GM19351 (cell line): ENCODE results near the gene PPRC1.

Experiments used
- ATAC-seq: cut with Tn5 transposase; IDR thresholded peaks from one replicate; pipeline ENCODE4 v1.9.1; 2021; ENCODE audit warnings: mild to moderate bottlenecking, moderate library complexity; ENCODE audit not compliant: unreplicated experiment

Gene PPRC1

DNA sequence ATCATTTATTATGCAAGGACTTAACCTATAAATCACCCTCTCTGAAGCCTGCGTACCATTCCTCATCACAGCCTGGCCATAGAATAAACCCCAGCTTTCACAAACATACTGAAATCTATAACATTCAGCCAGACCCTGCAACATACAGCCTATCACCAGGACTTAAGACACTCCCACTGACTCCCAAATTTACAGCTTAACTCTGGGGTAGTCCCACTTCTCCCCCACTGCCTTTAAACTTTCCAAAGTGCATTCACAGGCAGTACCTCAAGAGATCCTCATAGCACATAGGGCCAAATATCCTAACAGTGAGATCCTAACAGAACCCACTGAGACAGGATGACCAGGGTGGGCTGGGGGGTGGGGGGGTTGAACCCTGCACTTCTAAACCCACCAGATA, 16.2 kb upstream of the PPRC1 start:
- ATAC-seq, result no peak

- no peak for ATAC-seq
Observed at GRCh38 chr10:102117391-102118159, 15.3 kb upstream of the PPRC1 start.

DNA sequence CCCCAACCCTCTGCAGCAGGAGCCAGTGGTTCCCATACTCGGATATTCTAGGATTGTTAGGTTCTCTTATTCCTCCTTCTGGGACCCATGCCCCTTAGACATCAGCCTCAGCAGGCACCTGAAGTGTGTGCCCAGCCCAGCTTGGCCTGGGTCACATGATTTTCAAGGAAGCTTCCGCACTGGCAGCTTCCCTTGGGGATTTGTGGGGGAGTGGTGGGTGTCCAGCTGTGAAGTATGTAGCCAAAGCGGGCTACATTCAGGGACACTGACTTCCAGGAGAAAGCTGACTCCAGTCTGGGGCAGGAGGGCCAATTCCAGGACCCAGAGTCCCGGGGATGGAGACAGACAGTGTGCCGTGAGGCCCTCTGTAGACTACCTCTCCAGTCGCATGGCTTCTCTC, 14.0 kb upstream of the PPRC1 start:
- ATAC-seq, result no peak

GRCh38 chr10:102119417-102120141, 13.3 kb upstream of the PPRC1 start:
- ATAC-seq, result no peak

GRCh38 chr10:102120142-102120990, 12.5 kb upstream of the PPRC1 start, which contains the start of gene LDB1:
Gene LDB1 (minus strand): TSS chr10:102120368. CDS start chr10:102120110, 258 bp downstream.
- peak; percentile 73 for ATAC-seq

GRCh38 chr10:102120991-102121738, 11.7 kb upstream of the PPRC1 start:
- ATAC-seq, result no peak

GRCh38 chr10:102121739-102122372, 11.0 kb upstream of the PPRC1 start:
- ATAC-seq, result no peak

DNA sequence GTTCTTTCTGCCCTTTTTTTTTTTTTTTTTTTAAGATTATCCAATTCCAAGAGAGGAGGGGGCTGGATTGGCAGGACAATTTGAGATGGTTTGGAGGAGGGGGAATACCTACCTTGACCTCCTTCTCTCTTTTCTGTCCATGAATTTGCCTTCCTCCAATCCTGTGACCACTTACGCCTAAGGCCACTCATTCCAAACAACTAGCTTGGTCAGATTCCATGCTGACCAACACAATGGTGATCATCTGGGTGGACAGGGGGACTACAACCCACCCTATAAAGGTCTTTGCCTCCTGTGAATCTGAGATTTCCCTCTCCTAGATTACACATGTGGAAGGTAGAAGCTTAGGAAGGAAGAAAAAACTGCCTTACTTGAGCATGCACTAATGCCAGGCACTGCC, 10.4 kb upstream of the PPRC1 start:
- no peak for ATAC-seq

DNA sequence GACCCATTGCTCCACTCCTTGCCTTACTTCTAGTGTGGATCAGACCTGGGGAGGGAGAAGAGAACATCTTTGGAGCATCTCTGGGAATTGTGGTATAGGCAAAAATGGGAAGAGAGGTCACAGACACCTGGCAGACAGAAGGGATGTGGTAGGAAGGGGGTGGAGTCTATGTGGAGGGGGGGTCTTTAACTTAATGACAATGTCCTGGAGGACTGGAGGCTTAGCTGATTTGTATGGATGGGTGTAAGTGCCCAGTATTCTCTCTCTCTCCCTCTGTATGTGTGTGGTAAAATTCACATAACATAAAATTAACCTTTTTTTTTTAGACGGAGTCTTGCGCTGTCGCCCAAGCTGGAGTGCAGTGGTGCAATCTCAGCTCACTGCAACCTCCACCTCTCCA, 9.6 kb upstream of the PPRC1 start:
- ATAC-seq, result no peak

GRCh38 chr10:102131286-102132170, 1.3 kb upstream of the PPRC1 start:
- ATAC-seq, result no peak

DNA sequence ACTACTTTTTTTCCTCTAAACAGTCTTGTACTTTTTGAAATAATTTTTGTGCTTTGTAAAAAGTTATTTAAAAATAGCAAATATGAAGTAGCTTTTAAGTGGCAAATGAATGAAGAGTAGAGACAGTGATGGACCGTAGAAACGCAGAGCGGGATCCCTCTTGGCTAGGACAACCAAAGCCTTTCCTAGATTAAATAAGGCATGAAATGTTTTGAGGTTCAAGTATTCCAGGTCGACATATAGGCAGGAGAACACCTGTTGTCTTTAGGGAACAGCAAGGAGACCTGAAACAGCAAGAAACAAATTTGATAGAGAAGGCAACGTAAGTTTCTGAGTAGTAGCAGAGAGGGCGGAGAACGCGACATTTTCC, 662 bp upstream of the PPRC1 start:
- ATAC-seq, result no peak

- peak; percentile 10 for ATAC-seq
Observed at GRCh38 chr10:102133373-102134195, 744 bp downstream of the PPRC1 start.

- ATAC-seq, result no peak
Observed at GRCh38 chr10:102134416-102134815, 1.6 kb downstream of the PPRC1 start.

DNA sequence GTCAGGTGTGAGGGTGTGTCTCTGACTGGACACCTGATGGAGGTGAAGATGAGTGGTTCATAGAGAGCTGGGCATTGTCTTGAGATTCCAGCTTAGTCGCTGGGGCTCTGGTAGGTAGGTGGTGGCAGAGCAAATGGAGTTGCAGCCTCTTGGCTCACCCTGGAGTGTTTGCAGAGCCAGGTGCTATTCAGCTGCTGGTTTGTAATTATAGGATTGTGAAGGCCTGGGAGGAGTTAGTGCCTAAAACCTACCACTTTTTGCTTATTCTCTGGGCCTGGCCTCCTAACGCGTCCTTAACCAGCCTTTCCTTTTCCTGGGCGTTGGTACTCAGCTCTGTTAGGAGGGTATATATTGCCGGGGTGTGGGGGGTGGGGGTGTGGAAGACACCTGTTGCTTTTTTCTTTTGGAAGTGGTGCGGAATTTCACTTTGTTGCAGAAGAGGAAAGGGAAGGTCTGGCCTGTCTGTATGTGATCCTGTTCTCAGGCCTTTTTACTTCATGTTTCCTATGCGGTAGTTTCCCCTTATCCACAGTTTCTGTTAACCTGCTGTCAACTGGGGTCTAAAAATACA, 3.2 kb downstream of the PPRC1 start:
- ATAC-seq, result no peak

DNA sequence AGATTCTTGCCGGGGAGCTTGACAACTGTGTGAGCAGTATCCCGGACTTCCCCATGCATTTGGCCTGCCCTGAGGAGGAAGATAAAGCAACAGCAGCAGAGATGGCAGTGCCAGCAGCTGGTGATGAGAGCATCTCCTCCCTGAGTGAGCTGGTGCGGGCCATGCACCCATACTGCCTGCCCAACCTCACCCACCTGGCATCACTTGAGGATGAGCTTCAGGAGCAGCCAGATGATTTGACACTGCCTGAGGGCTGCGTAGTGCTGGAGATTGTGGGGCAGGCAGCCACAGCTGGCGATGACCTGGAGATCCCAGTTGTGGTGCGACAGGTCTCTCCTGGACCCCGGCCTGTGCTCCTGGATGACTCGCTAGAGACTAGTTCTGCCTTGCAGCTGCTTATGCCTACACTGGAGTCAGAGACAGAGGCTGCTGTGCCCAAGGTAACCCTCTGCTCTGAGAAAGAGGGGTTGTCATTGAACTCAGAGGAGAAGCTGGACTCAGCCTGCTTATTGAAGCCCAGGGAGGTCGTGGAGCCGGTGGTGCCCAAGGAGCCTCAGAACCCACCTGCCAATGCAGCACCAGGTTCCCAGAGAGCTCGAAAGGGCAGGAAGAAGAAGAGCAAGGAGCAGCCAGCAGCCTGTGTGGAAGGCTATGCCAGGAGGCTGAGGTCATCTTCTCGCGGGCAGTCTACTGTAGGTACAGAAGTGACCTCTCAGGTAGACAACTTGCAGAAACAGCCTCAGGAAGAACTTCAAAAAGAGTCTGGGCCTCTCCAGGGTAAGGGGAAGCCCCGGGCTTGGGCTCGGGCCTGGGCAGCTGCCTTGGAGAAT, 6.7 kb downstream of the PPRC1 start:
- no peak for ATAC-seq

DNA sequence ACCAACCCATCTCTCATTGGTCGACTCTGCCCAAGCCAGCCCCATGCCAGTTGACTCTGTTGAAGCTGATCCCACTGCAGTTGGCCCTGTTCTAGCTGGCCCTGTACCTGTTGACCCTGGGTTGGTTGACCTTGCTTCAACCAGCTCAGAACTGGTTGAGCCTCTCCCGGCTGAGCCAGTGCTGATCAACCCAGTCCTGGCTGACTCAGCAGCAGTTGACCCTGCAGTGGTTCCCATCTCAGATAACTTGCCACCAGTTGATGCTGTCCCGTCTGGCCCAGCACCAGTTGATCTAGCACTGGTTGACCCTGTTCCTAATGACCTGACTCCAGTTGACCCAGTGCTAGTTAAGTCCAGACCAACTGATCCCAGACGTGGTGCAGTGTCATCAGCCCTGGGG, 7.4 kb downstream of the PPRC1 start:
- ATAC-seq, result no peak

- ATAC-seq, result no peak
Observed at GRCh38 chr10:102140913-102141540, 8.2 kb downstream of the PPRC1 start.
